HEK293T (cell line): ENCODE measurements around the gene CCDC80.

Experiments
- CTCF ChIA-PET: fragments of 350-600 bp; formaldehyde crosslinking; extraction: SDS; loops from one replicate; lab custom pipeline; 2021; ENCODE audit warnings: antibody characterized with exemption, inconsistent platforms; lab: Yijun Ruan, JAX
- POLR2A ChIA-PET: fragments of 350-600 bp; formaldehyde crosslinking; extraction: SDS; loops from one replicate; lab custom pipeline; 2020; ENCODE audit warnings: antibody characterized with exemption, inconsistent platforms; lab: Yijun Ruan, JAX
- DNase-seq: peaks from one replicate; pipeline ENCODE4 v3.0.0; 2012; ENCODE audit warnings: mixed read lengths; ENCODE audit errors: extremely low spot score
- ARNT ChIP-seq: fragments of 450-650 bp; IDR thresholded peaks from 2 replicates; pipeline ENCODE4 v1.6.1; 2017; ENCODE audit warnings: mild to moderate bottlenecking
- BHLHE40 ChIP-seq: fragments of 450-650 bp; IDR thresholded peaks from 2 replicates; pipeline ENCODE4 v1.6.1; 2016; ENCODE audit warnings: mild to moderate bottlenecking, moderate library complexity, borderline replicate concordance
- CTBP1 ChIP-seq: fragments of 450-650 bp; IDR thresholded peaks from 2 replicates; pipeline ENCODE4 v1.6.1; 2016; ENCODE audit warnings: borderline replicate concordance
- ELF4 ChIP-seq: fragments of 450-650 bp; IDR thresholded peaks from 2 replicates; pipeline ENCODE4 v1.6.1; 2017; ENCODE audit warnings: antibody characterized with exemption
- FOXA1 ChIP-seq: fragments of 450-650 bp; IDR thresholded peaks from 2 replicates; pipeline ENCODE4 v1.6.1; 2016; ENCODE audit warnings: mild to moderate bottlenecking
- FOXK2 ChIP-seq: fragments of 450-650 bp; IDR thresholded peaks from 2 replicates; pipeline ENCODE4 v1.6.1; 2016; ENCODE audit warnings: mild to moderate bottlenecking
- FOXM1 ChIP-seq: fragments of 450-650 bp; IDR thresholded peaks from 2 replicates; pipeline ENCODE4 v1.6.1; 2017; ENCODE audit warnings: mild to moderate bottlenecking, borderline replicate concordance
- HDGF ChIP-seq: fragments of 450-650 bp; IDR thresholded peaks from 2 replicates; pipeline ENCODE4 v1.6.1; 2017; ENCODE audit warnings: antibody characterized with exemption, borderline replicate concordance
- L3MBTL2 ChIP-seq: fragments of 450-650 bp; conservative IDR thresholded peaks from 2 replicates; pipeline ENCODE4 v1.6.1; 2016; ENCODE audit warnings: mild to moderate bottlenecking
- LEF1 ChIP-seq: fragments of 450-650 bp; IDR thresholded peaks from 2 replicates; pipeline ENCODE4 v1.6.1; 2017; ENCODE audit warnings: mild to moderate bottlenecking, borderline replicate concordance
- NFRKB ChIP-seq: fragments of 450-650 bp; IDR thresholded peaks from 2 replicates; pipeline ENCODE4 v1.6.1; 2016; ENCODE audit warnings: mild to moderate bottlenecking, moderate library complexity
- SP1 ChIP-seq: fragments of 450-650 bp; IDR thresholded peaks from 2 replicates; pipeline ENCODE4 v1.6.1; 2017
- SUZ12 ChIP-seq: fragments of 450-650 bp; IDR thresholded peaks from 2 replicates; pipeline ENCODE4 v1.6.1; 2016; ENCODE audit warnings: mild to moderate bottlenecking
- TARDBP ChIP-seq: fragments of 450-650 bp; IDR thresholded peaks from 2 replicates; pipeline ENCODE4 v1.6.1; 2016
- ZNF384 ChIP-seq: fragments of 450-650 bp; IDR thresholded peaks from 2 replicates; pipeline ENCODE4 v1.6.1; 2016
- TF ChIP-seq, protein P1 (sequence below): fragments of 450-650 bp; IDR thresholded peaks from 2 replicates; pipeline ENCODE4 v1.6.1; 2016

The CCDC80 gene

DNA sequence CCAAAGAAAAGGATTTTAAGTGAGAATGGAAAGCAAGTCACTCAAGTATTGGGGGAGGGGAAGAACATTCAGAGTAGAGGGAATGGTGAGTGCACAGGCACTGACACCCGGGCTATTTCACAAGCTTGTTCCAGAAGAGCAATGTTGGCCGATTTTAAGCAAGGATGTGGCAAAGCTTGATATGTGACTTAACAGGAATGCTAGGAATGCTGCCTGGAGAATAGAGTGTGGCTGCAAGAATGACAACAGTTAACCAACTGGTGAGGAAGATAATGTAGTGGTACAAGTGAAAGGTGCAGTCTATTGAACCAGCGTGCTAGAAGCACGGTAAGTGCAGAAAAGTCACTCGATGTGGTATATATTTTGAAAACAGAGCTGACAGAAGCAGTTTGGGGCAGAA, 6.2 kb upstream of the CCDC80 start:
- ChIA-PET CTCF (interaction anchor here (0.7 to 0.8 kb wide), 2 partner anchors 167 to 332 kb away, joined by 3 read pairs; no protein-coding TSS in a partner anchor), POLR2A (no interaction called here)
- no peak for DNase-seq
- no peak for TF ChIP-seq NFRKB
- no peak for TF ChIP-seq SP1

DNA sequence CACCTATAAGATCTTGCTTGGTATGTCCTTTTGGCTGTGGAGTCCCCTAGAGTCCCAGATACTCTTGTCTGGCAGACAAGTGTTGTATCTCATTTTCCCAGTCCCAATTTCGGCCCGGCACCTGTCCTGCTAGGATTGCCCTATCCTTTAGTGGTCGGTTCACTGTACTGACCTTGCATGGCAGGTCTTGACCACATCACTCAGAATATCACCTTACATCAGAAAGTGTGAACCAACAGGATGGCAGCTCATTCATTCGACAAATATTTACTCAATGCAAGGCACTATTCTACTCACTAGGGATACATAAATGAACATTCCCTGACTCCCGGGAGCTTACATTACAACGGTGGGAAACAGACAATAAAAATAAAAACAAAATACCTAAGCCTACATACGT, 5.7 kb upstream of the CCDC80 start:
- TF ChIP-seq ZNF384: no peak
- TF ChIP-seq, protein P1, sequence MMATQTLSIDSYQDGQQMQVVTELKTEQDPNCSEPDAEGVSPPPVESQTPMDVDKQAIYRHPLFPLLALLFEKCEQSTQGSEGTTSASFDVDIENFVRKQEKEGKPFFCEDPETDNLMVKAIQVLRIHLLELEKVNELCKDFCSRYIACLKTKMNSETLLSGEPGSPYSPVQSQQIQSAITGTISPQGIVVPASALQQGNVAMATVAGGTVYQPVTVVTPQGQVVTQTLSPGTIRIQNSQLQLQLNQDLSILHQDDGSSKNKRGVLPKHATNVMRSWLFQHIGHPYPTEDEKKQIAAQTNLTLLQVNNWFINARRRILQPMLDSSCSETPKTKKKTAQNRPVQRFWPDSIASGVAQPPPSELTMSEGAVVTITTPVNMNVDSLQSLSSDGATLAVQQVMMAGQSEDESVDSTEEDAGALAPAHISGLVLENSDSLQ: no peak
- TF ChIP-seq FOXK2: no peak
- no peak for TF ChIP-seq BHLHE40
- TF ChIP-seq SP1: no peak
- no peak for TF ChIP-seq CTBP1
- no peak for TF ChIP-seq HDGF
- TF ChIP-seq LEF1: no peak
- no peak for TF ChIP-seq SUZ12
- no peak for TF ChIP-seq TARDBP
- no peak for TF ChIP-seq NFRKB
- TF ChIP-seq ELF4: no peak
- no peak for TF ChIP-seq ARNT
- TF ChIP-seq FOXM1: no peak
- no peak for TF ChIP-seq L3MBTL2
- no peak for DNase-seq
- ChIA-PET POLR2A (no interaction called here), CTCF (interaction anchor here (0.7 kb wide), 1 partner anchor 167 kb away, joined by 3 read pairs; no protein-coding TSS in a partner anchor)

DNA sequence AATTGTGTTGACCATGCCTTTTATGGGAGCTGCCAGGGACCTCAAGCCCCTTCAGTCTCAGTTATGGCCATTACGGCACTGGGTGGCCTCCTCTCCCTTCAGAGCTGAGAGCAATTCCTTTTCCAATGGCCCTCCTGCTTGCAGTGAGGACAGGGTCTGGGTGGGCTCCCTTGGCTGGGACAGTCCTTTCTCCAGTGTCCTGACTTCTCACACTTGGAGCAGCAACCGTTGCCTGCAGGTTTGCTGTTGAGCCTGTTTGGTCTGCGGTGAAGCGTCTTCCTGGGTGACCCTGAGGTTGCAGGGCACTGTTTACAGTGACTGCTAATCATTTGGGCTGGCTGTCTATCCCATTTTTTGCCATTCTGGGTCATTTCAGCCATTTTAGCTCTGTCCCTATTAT, 3.5 kb upstream of the CCDC80 start:
- ChIA-PET CTCF (interaction anchor here (0.6 to 1.7 kb wide), 4 partner anchors 90 to 170 kb away, joined by 3 to 9 read pairs (median 4); no protein-coding TSS in a partner anchor), POLR2A (interaction anchor here (0.9 kb wide), 1 partner anchor 169 kb away, joined by 3 read pairs; no protein-coding TSS in a partner anchor)
- TF ChIP-seq BHLHE40 (no peak), SP1 (no peak), ZNF384 (no peak)
- TF ChIP-seq, protein P1: no peak
- no peak for DNase-seq

DNA sequence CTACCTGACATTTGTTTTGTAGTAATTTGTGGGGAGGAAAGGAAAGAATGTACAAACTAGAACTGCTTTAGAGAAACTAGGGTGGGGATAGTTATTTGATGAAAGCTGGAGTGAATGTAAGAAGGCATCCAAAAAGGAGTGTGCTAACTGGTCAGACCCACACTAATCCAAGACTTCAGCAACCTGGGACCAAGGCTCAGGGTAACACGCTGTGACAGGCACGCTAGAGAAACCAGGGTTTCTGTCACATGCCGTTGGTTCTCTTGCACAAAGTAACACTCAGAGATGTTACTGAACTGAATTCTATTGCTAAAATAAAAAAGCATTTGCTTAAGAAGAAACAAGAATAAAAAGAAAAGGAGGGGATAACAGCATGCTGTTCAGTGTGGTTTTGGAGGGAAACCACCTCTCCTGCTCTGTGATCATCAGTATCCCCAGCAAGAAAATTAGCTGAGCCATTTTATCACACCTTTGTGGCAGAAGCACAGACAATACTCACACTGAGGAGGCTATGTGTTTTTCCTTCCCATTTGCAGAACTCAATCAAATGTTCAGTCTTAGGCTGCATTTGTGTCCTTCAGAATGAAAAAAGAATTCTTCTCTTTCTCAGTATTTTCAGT, 2.8 kb upstream of the CCDC80 start:
- ChIA-PET CTCF (interaction anchor here (0.7 to 1.7 kb wide), 10 partner anchors 8 to 170 kb away, joined by 3 to 9 read pairs (median 4); no protein-coding TSS in a partner anchor), POLR2A (interaction anchor here (0.9 to 1.3 kb wide), 2 partner anchors 170 kb away, joined by 3 to 4 read pairs; no protein-coding TSS in a partner anchor)
- DNase-seq: no peak
- no peak for TF ChIP-seq ELF4
- no peak for TF ChIP-seq TARDBP
- TF ChIP-seq NFRKB: no peak
- no peak for TF ChIP-seq L3MBTL2
- no peak for TF ChIP-seq LEF1
- TF ChIP-seq ARNT: no peak
- TF ChIP-seq HDGF: no peak
- TF ChIP-seq SUZ12: no peak
- no peak for TF ChIP-seq FOXK2
- TF ChIP-seq FOXM1: no peak
- no peak for TF ChIP-seq CTBP1
- no peak for TF ChIP-seq ZNF384
- no peak for TF ChIP-seq SP1
- no peak for TF ChIP-seq BHLHE40
- TF ChIP-seq, protein P1: no peak
- TF ChIP-seq FOXA1: no peak

DNA sequence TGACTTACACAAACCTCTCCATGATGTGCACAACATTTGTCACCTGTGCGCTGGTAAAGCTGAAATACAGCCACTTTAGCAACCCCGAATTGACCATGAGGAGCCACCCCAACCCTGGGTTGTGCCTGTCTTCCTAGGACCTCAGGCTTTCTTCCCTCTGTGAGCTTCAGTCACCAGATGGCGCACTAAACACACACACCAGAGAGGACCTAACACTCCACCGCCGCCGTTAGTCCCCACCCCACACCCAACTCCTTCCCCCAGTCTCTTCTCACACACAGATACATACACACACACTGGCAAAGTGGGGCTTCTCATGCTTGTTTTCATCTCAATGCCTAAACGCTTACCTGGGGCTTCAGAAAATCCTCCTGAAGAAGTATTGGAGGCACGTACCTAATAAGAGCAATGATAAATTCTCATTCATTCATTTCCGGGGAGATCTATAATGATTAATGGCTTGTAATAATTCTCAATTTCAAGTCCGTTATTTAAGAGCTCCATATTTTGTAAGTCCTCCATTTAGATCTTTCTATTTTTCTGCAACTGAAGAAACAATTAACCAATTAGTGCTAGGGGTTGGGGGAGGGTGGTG, 2.1 kb upstream of the CCDC80 start:
- ChIA-PET CTCF (interaction anchor here (0.6 to 1.7 kb wide), 14 partner anchors 9 to 377 kb away, joined by 3 to 9 read pairs (median 4); a partner anchor contains a TSS), POLR2A (interaction anchor here (1.3 to 2.2 kb wide), 4 partner anchors 10 to 376 kb away, joined by 4 to 12 read pairs (median 6); partner anchors contain the start of genes ATG3 and SLC35A5)
- no peak for TF ChIP-seq L3MBTL2
- peak; percentile 84 for DNase-seq

DNA sequence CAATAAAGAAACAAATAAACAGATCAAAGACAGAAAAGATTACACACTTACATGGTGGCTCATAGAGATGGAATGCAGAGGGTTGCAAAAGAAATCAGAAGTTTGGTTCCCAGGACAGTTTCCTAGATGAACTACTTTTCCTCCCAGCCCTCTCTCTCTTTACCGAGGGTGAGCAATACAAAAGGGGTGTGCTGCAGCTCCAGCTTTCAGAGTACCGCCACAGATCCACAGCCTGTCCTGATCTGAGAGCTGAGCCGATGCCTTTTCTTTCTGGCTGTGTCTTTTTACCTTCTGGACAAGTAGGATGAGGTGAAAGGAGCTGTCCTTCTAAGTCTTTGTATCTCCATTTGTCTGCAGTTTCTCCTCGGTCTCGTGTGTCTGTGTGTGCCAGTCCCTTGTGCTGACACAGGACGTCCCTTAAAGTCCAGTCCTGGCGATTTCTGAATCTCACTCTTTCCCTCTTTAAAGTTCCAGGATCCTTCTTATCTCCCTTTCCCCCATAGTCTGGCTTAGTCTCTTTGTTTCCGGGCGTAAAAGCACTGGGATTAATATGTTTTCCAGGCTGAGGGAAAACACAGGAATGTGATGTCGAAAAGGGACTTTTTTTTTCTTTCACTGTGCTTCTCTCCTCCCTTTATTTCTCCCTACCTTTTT, 540 bp downstream of the CCDC80 start:
- POLR2A ChIA-PET: no interaction called here
- TF ChIP-seq, protein P1: no peak
- TF ChIP-seq ZNF384: peak; percentile 65; the same call in 1 of the 2 replicates
- TF ChIP-seq FOXA1: no peak
- no peak for TF ChIP-seq ELF4
- TF ChIP-seq FOXK2: no peak
- TF ChIP-seq NFRKB: no peak
- no peak for TF ChIP-seq TARDBP
- no peak for TF ChIP-seq FOXM1
- TF ChIP-seq CTBP1: no peak
- CTCF ChIA-PET: interaction anchor here (0.8 to 1.3 kb wide), 3 partner anchors 62 to 648 kb away, joined by 3 to 6 read pairs (median 3); no protein-coding TSS in a partner anchor
- no peak for DNase-seq
